K562 (cell line): ENCODE results near the gene MTMR3. TPM values are rescaled to one million over a fixed set of nuclear protein-coding genes. Genes with fewer than 3 reads are reported as not detected.
A peak's percentile ranks its signal among the peaks of the same experiment; 100 is the strongest.

Experiments
- ATAC-seq: fragments of 200-7000 bp; cut with Tn5 transposase; 3 replicates; pipeline ENCODE4 v1.9.1; 2020; ENCODE audit warnings: moderate library complexity
- BruUV-seq: library from RNA; stranded (reverse); fragments of 400-500 nt; replicated peaks from 2 replicates; lab custom pipeline; 2021; lab: Mats Ljungman, UMichigan
- CTCF ChIA-PET: fragments of 300-600 bp; formaldehyde crosslinking; extraction: SDS; loops from one replicate; lab custom pipeline; 2021; ENCODE audit warnings: low intra/inter-chr PET ratio; lab: Yijun Ruan, JAX
- POLR2A ChIA-PET: fragments of 300-600, 350-650 bp; sonication (Branson Sonifier 250); formaldehyde crosslinking; extraction: SDS; loops from one replicate; lab custom pipeline; 2021; ENCODE audit warnings: antibody characterized with exemption, inconsistent platforms; lab: Yijun Ruan, JAX
- DNase-seq, 4 experiments: peaks; one replicate each; pipeline versions ENCODE4 v3.0.0 to v3.0.0-alpha.2; 2011 to 2018; ENCODE audit warnings: low spot score in 3 of 4, mixed read lengths in 3 of 4; ENCODE audit errors: extremely low read depth in 1 of 4
- FAIRE-seq: peaks from 2 replicates; lab custom pipeline; 2011; peaks lifted over from hg19 to GRCh38; lab: Jason Lieb, UNC
- H2AFZ ChIP-seq: 2 replicates; pipeline ENCODE4 v1.6.0; 2011; ENCODE audit warnings: low read depth, low read length, control low read depth, inconsistent platforms
- H3K27ac ChIP-seq: fragments of 200-600 bp; 3 replicates; pipeline ENCODE4 v1.8.0; 2011; ENCODE audit warnings: low read depth, mild to moderate bottlenecking, control low read depth, inconsistent platforms, low read length, moderate library complexity, mixed read lengths; ENCODE audit errors: extremely low read depth
- H3K27me3 ChIP-seq, 2 experiments: fragments of 300-600 bp in 1 of 2; 2 replicates in 1 of 2; 3 replicates in 1 of 2; pipeline versions ENCODE4 v1.6.0 to v1.8.0; 2011; ENCODE audit warnings: inconsistent platforms in 2 of 2, low read length in 2 of 2, mild to moderate bottlenecking in 1 of 2, mixed read lengths in 1 of 2, moderate library complexity in 1 of 2; ENCODE audit not compliant: control insufficient read depth in 2 of 2, insufficient read depth in 2 of 2
- H3K36me3 ChIP-seq: fragments of 300-600 bp; 3 replicates; pipeline ENCODE4 v1.8.0; 2011; ENCODE audit warnings: mild to moderate bottlenecking, low read length, inconsistent platforms; ENCODE audit not compliant: control insufficient read depth, insufficient read depth
- H3K4me1 ChIP-seq, 2 experiments: fragments of 200-600 bp in 1 of 2; replicated peaks in 1 of 2; 2 replicates in 1 of 2; 3 replicates in 1 of 2; pipeline versions ENCODE4 v1.5.1 to v1.8.0; 2011; ENCODE audit warnings: inconsistent platforms in 2 of 2, low read length in 2 of 2, mild to moderate bottlenecking in 1 of 2, mixed read lengths in 1 of 2, moderate library complexity in 1 of 2; ENCODE audit not compliant: control insufficient read depth in 2 of 2, insufficient read depth in 2 of 2
- H3K4me2 ChIP-seq: 2 replicates; pipeline ENCODE4 v1.6.1; 2011; ENCODE audit warnings: low read length, control low read depth, inconsistent platforms, mixed read lengths; ENCODE audit not compliant: insufficient read depth
- H3K4me3 ChIP-seq: fragments of 200-600 bp; sonication (generic), shearing (Covaris generic); 2 replicates; pipeline ENCODE4 v1.5.1; 2016; ENCODE audit warnings: control low read depth, inconsistent platforms
- H3K79me2 ChIP-seq: fragments of 200-600 bp; 3 replicates; pipeline ENCODE4 v1.8.0; 2011; ENCODE audit warnings: low read length, inconsistent platforms; ENCODE audit not compliant: control insufficient read depth, insufficient read depth
- H3K9ac ChIP-seq, 2 experiments: 2 replicates each; pipeline versions ENCODE4 v1.6.0 to v1.6.1; 2011; ENCODE audit warnings: low read depth in 2 of 2, low read length in 2 of 2, control low read depth in 1 of 2, inconsistent platforms in 1 of 2, mild to moderate bottlenecking in 1 of 2, mixed read lengths in 1 of 2; ENCODE audit not compliant: insufficient read depth in 1 of 2
- H3K9me1 ChIP-seq: one replicate; pipeline ENCODE4 v1.6.0; 2011; ENCODE audit warnings: inconsistent platforms, mild to moderate bottlenecking, low read length, moderate library complexity; ENCODE audit not compliant: control insufficient read depth, insufficient read depth
- H3K9me3 ChIP-seq: replicated peaks from 2 replicates; pipeline ENCODE4 v1.5.1; 2011; ENCODE audit warnings: low read depth, low read length, inconsistent platforms; ENCODE audit not compliant: control insufficient read depth, insufficient read depth
- H4K20me1 ChIP-seq: replicated peaks from 2 replicates; pipeline ENCODE4 v1.6.1; 2011; ENCODE audit warnings: low read length, inconsistent platforms, mixed read lengths; ENCODE audit not compliant: control insufficient read depth, insufficient read depth
- CEBPB ChIP-seq: fragments of 450-650 bp; IDR thresholded peaks from 2 replicates; pipeline ENCODE4 v1.6.1; 2016; ENCODE audit warnings: missing genetic modification characterization, missing compliant biosample characterization
- HNRNPLL ChIP-seq: fragments of 200-400 bp; formaldehyde crosslinking; IDR thresholded peaks from 2 replicates; pipeline ENCODE4 v1.6.1; 2017; ENCODE audit warnings: low read length, low read depth, mild to moderate bottlenecking; ENCODE audit not compliant: poor library complexity, severe bottlenecking
- POLR2AphosphoS5 ChIP-seq: IDR thresholded peaks from 2 replicates; pipeline ENCODE4 v1.6.1; 2011; ENCODE audit warnings: mild to moderate bottlenecking, low read depth, low read length, moderate library complexity; ENCODE audit not compliant: control insufficient read depth, insufficient read depth
- STAT5A ChIP-seq: IDR thresholded peaks from 2 replicates; pipeline ENCODE4 v1.6.1; 2012; ENCODE audit warnings: low read length, inconsistent platforms, borderline replicate concordance
- TAF7 ChIP-seq: fragments of 450-650 bp; IDR thresholded peaks from 2 replicates; pipeline ENCODE4 v1.6.1; 2016; ENCODE audit warnings: missing genetic modification characterization, missing compliant biosample characterization
- TRIM24 ChIP-seq, 2 experiments: fragments of 450-650 bp; IDR thresholded peaks; 2 replicates each; pipeline ENCODE4 v1.6.1; 2016
- ZFPM2 ChIP-seq: fragments of 250-450 bp; sonication (Bioruptor Pico); IDR thresholded peaks from 2 replicates; pipeline ENCODE4 v1.5.1; 2022; ENCODE audit warnings: mild to moderate bottlenecking
- ZNF316 ChIP-seq: fragments of 450-650 bp; IDR thresholded peaks from 2 replicates; pipeline ENCODE4 v1.6.1; 2016
- ZNF785 ChIP-seq: fragments of 250-450 bp; sonication (Bioruptor Pico); IDR thresholded peaks from 2 replicates; pipeline ENCODE4 v1.4.0; 2020; ENCODE audit warnings: mild to moderate bottlenecking
- WGBS: fragments of 100-300 bp; shearing (Covaris generic); methylation state at CpG from one replicate; pipeline ENCODE4 v1.1.6; 2016; ENCODE audit warnings: low coverage, mixed read lengths; ENCODE audit not compliant: insufficient coverage; ENCODE audit errors: missing lambda C conversion rate; 5-methylcytosine and 5-hydroxymethylcytosine counted together
- in situ Hi-C: fragments of 300-500 bp; cut with MboI; formaldehyde crosslinking; loops from 4 replicates; pipeline ENCODE4 v1.15.0; 2018; ENCODE audit warnings: inconsistent platforms, mixed read lengths
- intact Hi-C: fragments of 100-400 bp; cut with micrococcal nuclease; formaldehyde crosslinking; loops from 2 replicates; pipeline ENCODE4 v1.14.2; 2022
- polyA plus RNA-seq, 8 experiments: library from polyadenylated mRNA; depleted of rRNA in 4 of 8; stranded (reverse) in 5 of 8; unstranded in 3 of 8; fragments of >200 nt; fragmentation: Nextera tagmentation in 2 of 8; fragmentation: Illumina TruSeq in 1 of 8; extraction: Ambion mirVana in 2 of 8; extraction: Trizol in 1 of 8; gene quantifications; 2 replicates each; pipeline versions ENCODE4 v1.2.1 to v1.2.3, GENCODE V29; 2011 to 2014; ENCODE audit warnings: inconsistent platforms in 1 of 8, missing spikeins in 1 of 8
- total RNA-seq, 7 experiments: library from RNA; depleted of rRNA in 6 of 7; stranded (reverse); fragments of >200 nt in 6 of 7; fragmentation: Illumina TruSeq in 2 of 7; extraction: Trizol in 2 of 7; gene quantifications; 2 replicates each; pipeline versions ENCODE4 v1.2.1 to v1.2.3, GENCODE V29; 2011 to 2021; ENCODE audit warnings: low replicate concordance in 1 of 7
- TF ChIP-seq, protein P1 (sequence below), 2 experiments: fragments of 450-650 bp in 1 of 2; IDR thresholded peaks; 2 replicates each; pipeline ENCODE4 v1.6.1; 2011 to 2017; ENCODE audit warnings: low read depth in 2 of 2, antibody characterized with exemption in 1 of 2, borderline replicate concordance in 1 of 2, low read length in 1 of 2, mild to moderate bottlenecking in 1 of 2, mixed read lengths in 1 of 2; ENCODE audit not compliant: control insufficient read depth in 1 of 2

The MTMR3 gene
- total and polyA plus RNA-seq, 9 of the 15 experiments (the other 6 are each of a cell fraction or from before 2014, with no cell fraction given), result 1.6 to 13.7 (median 7.9) TPM

DNA sequence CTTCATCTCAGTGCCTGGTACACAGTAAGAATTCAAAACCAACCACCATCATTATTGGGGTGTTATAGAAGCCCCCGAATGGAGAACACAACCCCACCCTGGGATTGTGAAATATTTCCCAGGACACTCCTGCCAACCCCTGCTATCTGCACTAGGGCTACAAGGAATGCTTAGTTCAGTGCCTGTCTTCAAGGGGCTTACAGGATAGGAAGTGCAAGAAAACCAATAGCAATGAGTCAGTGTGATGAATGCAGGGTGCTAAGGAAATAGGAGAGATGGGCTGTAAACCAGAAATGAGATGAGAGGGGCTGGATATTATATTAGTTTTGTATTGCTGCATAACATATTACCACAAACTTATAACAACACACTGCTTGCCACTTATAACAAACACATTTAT lies 43.9 kb upstream of the MTMR3 start:
- no peak overlapping the region for H3K4me3 ChIP-seq
- no peak overlapping the region for H3K4me2 ChIP-seq
- DNase-seq (no peak), ATAC-seq (no peak), FAIRE-seq (no peak)
- H3K9ac ChIP-seq, result no peak overlapping the region
- no TSS peak for BruUV-seq
- intact Hi-C loops, result no loop called here
- H2AFZ ChIP-seq, result peak overlapping the region; percentile 95; the same call in 1 of the 2 replicates
- TF ChIP-seq POLR2AphosphoS5 (no peak), ZNF316 (peak; percentile 60), TRIM24 (IDR thresholded peaks at IDR 0.05) (peak in 1 of 2 experiments; percentile 20; a peak in 1 of 4 replicates), CEBPB (tag) (0 out of 2 replicates have a peak, but pooled peaks have one; percentile 9)
- no peaks in the 10 kb centered on the region for H3K27me3 ChIP-seq
- no peaks in the 10 kb centered on the region; the same call in 1 of the 2 replicates for H3K9me3 ChIP-seq
- H3K9me1 ChIP-seq, result no peaks in the 10 kb centered on the region
- H3K4me1 ChIP-seq, result peaks cover 10 to 18% of the 10 kb centered on the region in 2 experiments; a peak in 4 of 5 replicates
- no peaks in the 10 kb centered on the region for H4K20me1 ChIP-seq
- peaks cover 10% of the 10 kb centered on the region; the same call in 1 of the 3 replicates for H3K36me3 ChIP-seq
- in situ Hi-C loops, result no loop called here
- CTCF ChIA-PET, result no interaction called here
- H3K79me2 ChIP-seq, result peaks cover 17% of the 10 kb centered on the region
- 33% methylated on average over 1 of the region's 1 CpG for WGBS
- peak overlapping the region; percentile 64; the same call in 1 of the 3 replicates for H3K27ac ChIP-seq
- POLR2A ChIA-PET, result interaction anchor here (1.3 kb wide), 1 partner anchor 9 kb away, joined by 5 read pairs; no protein-coding TSS in a partner anchor

- peak; percentile 9; the same call in 1 of the 3 replicates for ATAC-seq
- Histone ChIP-seq H3K36me3 (peaks cover 5% of the 10 kb centered on the region; the same call in 1 of the 3 replicates), H3K9me3 (no peaks in the 10 kb centered on the region; the same call in 1 of the 2 replicates), H2AFZ (no peak overlapping the region), H3K9me1 (no peaks in the 10 kb centered on the region), H3K79me2 (peaks cover 17% of the 10 kb centered on the region), H3K4me1 (peaks cover 10 to 18% of the 10 kb centered on the region in 2 experiments; a peak in 4 of 5 replicates), H3K27ac (no peak overlapping the region), H3K4me2 (no peak overlapping the region; the same call in 1 of the 2 replicates), H3K9ac (no peak overlapping the region), H3K27me3 (no peaks in the 10 kb centered on the region), H3K4me3 (no peak overlapping the region), H4K20me1 (no peaks in the 10 kb centered on the region)
- ChIA-PET POLR2A (interaction anchor here (0.6 to 0.7 kb wide), 2 partner anchors 10 to 38 kb away, joined by 3 read pairs; no protein-coding TSS in a partner anchor), CTCF (interaction anchor here (0.6 kb wide), 1 partner anchor 11 kb away, joined by 3 read pairs; no protein-coding TSS in a partner anchor)
- peak in 2 of 4 experiments; percentile 45 to 61 for DNase-seq
- peak; percentile 6 for FAIRE-seq
- in situ Hi-C loops, result no loop called here
- intact Hi-C loops, result no loop called here
- no TSS peak for BruUV-seq
- no peak for TF ChIP-seq TAF7 (tag)
- no peak for TF ChIP-seq ZFPM2 (CRISPR knock-in tag)
- TF ChIP-seq, protein P1, sequence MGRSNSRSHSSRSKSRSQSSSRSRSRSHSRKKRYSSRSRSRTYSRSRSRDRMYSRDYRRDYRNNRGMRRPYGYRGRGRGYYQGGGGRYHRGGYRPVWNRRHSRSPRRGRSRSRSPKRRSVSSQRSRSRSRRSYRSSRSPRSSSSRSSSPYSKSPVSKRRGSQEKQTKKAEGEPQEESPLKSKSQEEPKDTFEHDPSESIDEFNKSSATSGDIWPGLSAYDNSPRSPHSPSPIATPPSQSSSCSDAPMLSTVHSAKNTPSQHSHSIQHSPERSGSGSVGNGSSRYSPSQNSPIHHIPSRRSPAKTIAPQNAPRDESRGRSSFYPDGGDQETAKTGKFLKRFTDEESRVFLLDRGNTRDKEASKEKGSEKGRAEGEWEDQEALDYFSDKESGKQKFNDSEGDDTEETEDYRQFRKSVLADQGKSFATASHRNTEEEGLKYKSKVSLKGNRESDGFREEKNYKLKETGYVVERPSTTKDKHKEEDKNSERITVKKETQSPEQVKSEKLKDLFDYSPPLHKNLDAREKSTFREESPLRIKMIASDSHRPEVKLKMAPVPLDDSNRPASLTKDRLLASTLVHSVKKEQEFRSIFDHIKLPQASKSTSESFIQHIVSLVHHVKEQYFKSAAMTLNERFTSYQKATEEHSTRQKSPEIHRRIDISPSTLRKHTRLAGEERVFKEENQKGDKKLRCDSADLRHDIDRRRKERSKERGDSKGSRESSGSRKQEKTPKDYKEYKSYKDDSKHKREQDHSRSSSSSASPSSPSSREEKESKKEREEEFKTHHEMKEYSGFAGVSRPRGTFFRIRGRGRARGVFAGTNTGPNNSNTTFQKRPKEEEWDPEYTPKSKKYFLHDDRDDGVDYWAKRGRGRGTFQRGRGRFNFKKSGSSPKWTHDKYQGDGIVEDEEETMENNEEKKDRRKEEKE (IDR thresholded peaks at IDR 0.05; ENCODE audit: borderline replicate concordance in 1 of 2, control insufficient read depth in 1 of 2, low read depth in 2 of 2, low read length in 1 of 2), result no peak
- TF ChIP-seq HNRNPLL, result no peak
- no peak for TF ChIP-seq ZNF785 (CRISPR knock-in tag)
- peak; percentile 26; the same call in 1 of the 2 replicates for TF ChIP-seq STAT5A
These were observed 42.5 kb upstream of the MTMR3 start for GRCh38 chr22:29840498-29840897.
